GM18867 (cell line): Measurements from ENCODE around the gene SARS1.
"Not testable (repeated sequence)": the region's sequence is repeated elsewhere in the genome, so short reads cannot be mapped to it uniquely, and the experiment has no call there.

Experiments
- ATAC-seq: cut with Tn5 transposase; IDR thresholded peaks from one replicate; pipeline ENCODE4 v1.9.1; 2021; ENCODE audit warnings: mild to moderate bottlenecking, moderate library complexity; ENCODE audit not compliant: unreplicated experiment

Gene SARS1

DNA sequence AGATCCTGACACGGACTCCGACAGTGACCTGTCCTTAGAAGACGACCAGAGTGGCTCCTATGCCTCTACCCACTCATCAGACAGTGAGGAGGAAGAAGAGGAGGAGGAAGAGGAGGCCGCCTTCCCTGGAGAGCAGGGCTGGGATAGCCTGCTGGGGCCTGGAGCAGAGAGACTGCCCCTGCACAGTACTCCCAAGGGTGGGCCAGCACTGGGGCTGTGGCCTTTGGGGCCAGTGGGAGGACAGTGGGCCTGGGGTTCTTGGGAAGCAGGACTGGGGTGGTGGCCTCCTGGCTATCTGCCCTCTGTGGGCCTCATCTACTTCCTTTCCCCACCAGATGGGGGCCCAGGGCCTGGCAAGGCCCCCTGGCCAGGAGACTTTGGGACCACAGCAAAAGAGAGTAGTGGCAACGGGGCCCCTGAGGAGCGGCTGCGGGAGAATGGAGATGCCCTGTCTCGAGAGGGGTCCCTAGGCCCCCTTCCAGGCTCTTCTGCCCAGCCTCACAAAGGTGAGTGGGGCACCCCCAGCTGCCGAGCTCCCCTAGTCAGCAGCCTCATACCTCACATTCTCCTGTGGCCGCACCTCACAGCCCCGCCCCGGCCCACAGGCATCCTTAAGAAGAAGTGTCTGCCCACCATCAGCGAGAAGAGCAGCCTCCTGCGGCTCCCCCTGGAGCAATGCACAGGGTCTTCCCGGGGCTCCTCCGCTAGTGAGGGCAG is 59.3 kb downstream of the SARS1 start:
- ATAC-seq: no peak

DNA sequence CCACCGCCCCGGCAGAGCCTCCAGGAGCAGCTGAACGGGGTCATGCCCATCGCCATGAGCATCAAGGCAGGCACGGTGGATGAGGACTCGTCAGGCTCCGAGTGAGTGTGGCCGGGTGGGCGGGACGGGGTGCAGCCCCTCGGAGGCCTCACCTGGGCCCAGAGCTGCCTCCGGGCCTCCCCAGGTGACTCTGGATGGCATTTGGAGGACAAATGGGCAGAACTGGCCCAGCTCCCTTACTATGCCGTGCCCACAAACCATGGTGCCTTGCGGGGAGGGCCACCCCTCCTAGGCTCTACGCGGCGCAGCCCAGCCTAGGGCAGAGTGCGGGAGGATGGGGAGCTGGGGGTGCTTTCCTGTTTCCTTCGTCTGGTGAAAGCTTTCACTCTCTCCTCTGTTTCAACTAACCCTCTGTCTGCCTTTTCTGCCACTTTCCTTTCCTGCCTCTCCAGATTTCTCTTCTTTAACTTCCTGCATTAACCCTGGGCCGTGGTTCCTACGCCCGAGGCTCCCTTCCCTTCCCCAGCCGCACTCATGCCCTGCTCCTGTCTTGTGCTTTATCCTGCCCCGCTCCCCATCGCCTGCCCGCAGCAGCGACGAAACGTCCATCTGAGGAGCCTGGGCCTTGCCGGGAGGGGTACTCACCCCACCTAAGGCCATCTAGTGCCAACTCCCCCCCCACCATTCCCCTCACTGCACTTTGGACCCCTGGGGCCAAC is 60.0 kb downstream of the SARS1 start:
- no peak for ATAC-seq

DNA sequence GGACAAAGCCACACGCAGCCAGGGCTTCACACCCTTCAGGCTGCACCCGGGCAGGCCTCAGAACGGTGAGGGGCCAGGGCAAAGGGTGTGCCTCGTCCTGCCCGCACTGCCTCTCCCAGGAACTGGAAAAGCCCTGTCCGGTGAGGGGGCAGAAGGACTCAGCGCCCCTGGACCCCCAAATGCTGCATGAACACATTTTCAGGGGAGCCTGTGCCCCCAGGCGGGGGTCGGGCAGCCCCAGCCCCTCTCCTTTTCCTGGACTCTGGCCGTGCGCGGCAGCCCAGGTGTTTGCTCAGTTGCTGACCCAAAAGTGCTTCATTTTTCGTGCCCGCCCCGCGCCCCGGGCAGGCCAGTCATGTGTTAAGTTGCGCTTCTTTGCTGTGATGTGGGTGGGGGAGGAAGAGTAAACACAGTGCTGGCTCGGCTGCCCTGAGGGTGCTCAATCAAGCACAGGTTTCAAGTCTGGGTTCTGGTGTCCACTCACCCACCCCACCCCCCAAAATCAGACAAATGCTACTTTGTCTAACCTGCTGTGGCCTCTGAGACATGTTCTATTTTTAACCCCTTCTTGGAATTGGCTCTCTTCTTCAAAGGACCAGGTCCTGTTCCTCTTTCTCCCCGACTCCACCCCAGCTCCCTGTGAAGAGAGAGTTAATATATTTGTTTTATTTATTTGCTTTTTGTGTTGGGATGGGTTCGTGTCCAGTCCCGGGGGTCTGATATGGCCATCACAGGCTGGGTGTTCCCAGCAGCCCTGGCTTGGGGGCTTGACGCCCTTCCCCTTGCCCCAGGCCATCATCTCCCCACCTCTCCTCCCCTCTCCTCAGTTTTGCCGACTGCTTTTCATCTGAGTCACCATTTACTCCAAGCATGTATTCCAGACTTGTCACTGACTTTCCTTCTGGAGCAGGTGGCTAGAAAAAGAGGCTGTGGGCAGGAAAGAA is 61.1 kb downstream of the SARS1 start:
- ATAC-seq: no peak

DNA sequence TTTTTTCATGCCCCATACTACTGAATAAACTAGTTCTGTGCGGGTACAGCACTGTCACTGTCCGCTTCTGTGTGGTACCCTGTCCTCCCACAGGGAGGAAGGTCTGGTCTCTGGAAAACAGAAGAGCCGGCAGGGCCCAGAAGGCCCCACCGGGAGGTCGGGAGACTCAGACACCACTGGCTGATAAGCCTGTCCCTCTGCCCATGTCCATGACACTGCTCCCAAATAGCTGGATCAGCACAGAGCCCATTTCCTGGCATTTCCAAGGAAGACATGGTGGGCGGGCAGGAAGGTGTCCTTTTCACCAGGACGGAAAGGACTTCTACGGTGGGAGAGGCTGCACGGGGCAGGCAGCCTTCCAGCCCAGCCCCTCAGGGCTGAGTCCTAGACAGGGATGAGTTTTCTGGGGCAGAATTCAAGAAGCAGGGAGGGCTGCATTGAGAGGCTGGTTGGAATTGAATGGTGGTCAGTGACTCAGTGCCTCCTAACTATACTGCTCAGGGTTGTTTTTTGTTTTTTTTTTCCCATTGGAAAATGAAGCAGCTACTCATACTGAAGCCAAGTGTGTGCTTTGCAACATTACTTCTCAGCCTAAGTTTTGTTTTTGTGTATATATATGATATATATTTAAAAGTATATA is 62.1 kb downstream of the SARS1 start:
- ATAC-seq: no peak

DNA sequence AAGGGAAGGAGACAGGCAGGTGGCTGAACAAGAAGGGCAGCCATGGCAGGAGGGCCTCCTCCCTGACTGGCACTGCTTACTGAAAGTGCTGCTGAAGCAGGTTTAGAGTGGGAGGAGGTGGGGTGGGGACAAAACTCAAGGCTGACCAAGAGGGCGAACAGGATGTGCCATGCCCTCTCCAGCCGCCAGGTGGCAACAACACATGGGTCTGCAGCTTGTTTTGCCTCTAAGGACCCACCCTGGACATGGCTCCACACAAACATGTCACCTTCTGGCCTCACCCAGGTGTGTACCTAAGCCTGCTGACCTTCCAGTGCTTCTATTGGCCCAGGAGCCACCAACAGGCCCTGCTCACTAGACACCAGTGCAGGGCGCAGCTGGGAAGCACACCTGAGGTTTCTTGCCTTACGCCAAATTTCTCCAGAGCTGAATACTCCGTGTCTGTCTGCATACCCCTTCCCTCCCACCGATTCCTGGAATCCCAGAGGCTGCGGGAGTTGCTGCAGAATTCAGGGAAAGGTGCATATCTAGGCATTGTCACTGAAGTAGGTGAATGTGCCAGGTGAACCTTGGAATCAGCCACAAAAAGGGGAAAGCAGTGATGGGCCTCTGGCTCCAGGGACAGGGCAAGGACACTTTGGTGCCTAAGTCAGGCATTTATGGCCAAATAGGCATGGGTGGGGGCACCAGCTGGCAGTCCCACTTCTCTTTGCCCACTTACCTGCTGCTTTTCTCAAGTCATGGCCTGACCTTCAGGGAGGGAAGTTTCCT is 63.9 kb downstream of the SARS1 start:
- peak; percentile 85 for ATAC-seq

DNA sequence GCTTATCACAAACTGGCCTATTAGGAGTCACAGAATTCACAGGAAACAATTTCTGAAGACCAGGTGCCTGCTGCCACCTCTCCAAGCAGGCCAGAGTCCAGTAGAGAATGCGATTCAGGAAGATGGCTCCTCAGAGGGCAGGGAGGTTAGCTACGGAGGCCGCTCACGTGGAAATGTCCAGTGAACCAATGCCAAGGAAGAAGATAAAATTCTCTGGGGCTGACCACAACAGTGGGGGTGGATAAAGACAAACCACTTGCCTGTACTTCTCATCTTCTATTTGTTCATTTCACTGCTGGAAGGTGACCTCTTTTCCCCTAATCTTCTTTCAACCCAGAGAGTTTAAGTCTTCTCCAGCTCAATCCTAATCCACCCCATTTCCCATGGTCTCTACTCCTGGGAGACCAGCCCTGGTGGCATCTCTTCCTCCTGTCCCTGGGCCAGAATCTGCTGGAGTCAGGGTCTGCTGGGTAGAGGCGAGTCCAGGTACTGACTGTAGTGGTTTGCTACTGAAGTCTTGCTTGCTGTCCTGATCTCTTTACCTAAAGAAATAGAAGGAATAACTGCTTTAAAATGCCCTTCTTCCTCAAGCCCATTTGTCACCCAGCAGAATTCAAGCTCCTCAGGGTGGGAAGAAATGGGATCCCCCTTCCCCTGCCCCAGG is 66.0 kb downstream of the SARS1 start:
- no peak for ATAC-seq

DNA sequence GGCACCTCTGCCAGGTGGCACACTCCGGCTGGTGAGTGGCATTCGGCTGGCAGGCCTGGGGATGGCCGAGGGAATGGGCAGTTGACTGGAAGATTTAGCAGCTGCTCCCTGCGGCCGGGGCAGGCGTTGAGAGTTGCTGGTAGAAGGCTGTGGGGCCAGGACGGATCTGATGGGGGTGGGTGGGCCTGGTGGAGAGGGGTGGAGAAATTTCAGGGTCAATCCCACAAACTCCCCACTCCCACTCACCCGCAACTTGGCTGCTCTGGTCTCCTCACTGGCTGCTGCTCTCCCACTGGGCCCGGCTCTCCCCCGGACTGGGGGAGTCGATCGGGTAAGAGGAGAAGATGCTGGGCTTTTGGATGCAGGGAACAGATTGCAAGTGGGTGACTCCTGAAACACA is 67.1 kb downstream of the SARS1 start:
- ATAC-seq: no peak

DNA sequence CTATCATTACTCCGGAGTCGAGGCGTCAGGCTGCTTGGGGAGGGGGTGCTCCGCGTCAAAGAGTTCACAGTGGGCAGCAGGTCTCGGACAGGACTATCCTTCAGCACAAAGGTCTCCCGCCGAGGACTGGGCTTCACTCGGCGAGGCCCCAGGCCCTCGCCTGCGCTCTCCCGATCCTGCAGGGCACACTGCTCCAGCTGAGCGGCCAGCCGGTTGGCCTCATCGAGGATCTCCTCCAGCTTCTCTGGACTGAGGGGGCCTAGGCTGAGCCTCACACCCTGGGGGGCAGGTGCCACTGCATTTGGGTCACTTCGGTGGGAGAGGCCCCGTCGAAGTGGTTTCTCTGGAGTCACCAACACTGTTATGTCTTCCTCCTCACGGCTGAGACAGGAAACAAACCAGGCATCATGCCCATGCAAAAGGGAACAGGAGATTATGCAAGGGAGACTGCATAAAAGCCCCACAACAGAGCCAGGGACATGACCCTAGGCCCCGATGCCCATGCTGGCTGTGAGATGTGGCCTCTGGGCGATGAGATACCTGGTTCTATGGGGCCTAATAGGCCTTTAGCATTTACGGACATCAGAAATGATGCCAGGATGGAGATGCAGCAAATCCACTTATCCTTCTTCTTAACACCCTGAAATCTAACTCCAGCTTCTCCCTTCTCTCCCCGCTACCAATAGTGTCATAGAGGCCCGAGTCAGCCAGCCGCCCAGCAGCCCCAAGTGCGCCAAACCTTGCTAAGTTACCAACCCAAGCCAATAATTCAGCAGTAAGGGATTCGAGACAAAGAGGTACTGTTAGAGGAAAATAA is 68.2 kb downstream of the SARS1 start:
- ATAC-seq: no peak

DNA sequence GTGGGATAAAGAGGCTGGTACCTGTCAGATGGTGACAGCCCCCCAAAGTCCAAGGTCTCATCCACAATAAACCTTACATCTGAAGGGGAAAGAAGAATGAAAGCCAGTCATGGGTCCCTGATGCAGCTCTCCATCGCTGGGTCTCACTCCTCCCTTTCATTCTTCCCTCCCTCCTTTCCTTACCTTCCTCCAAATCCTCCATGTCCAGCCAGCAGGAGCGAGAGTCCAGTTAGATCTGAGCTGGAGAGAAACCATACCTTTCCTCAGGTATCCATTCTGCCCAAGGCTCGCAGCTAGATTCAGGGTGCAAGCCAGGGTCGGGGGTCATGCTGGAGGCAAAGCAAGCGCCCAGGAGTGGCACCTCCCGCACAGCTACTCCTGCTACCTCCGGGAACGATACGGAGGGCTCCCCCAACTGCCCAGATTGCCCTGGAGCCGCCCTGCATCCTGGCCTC is 68.8 kb downstream of the SARS1 start:
- no peak for ATAC-seq

DNA sequence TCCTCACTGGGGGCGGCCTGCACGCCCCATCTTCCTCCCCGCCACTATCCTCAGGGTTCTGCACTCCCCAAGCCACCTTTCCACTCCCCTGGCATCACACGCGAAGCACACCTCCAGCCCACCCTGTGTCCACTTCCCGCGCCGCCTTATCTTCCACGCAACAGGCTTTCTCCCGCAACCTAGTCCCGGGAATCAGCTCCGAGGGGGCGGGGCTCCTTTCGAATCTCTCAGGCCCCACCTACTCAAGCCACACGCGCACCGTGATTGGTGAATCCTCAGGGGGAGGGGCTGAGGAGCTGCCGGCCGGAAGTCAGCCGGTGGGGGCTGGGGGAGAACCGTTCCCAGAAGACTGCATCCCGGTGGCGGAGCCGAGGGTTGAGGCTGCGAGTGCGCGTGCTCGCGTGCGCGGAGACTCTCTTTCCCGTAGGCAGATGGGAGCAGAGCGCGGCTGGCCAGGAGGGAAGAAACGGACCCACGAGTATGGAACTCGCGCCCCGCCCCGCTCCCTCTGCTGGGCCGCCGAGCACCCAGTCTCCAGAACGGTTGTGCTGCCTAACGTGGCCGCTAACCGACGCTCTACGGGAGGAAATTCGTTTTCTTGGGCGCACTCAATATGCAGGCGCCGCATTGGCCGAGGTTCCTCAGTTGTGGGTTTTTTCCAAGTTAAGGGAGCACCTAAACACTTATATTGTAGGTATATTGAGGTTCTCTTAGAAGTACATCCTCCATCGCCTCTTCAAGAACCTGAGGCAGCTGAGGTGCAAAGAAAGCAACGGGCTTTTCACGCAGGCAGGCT is 69.4 kb downstream of the SARS1 start, which contains the start of gene PSRC1:
PSRC1 (minus strand) TSS at position 194 of the 796 bp plus-strand sequence.
- ATAC-seq: peak; percentile 96

DNA sequence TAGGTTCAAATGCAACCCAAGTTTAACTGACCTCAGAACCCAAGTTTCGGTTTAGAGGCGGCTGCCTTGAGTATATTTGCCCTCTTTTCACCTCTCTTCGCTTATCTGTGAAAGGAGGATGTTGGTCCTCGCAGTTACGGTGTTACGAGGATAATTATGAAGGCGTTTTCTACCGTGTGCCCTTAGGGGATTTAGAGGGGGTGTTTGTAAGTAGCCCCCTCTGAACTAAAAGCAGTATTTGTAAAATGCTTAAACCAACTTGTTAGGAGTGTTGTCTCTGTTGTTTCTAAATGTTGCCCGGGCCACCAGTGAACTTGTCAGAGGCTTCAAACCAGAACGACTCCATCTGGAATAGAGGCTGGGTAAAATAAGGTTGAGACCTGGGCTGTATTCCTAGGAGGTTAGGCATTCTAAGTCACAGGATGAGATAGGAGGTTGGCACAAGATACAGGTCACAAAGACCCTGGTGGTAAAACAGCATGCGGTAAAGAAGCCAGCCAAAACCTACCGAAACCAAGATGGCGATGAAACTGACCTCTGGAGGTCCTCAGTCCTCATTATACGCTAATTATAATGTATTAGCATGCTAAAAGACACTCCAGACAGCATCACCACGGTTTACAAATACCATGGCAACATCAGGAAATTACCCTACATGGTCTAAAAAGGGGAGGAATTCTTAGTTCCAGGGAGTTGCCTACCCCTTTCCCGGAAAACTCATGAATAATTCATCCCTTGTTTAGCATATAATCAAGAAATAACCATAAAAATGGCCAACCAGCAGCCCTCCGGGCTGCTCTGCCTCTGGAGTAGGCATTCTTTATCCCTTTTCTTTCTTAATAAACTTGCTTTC is 70.3 kb downstream of the SARS1 start:
- no peak for ATAC-seq

DNA sequence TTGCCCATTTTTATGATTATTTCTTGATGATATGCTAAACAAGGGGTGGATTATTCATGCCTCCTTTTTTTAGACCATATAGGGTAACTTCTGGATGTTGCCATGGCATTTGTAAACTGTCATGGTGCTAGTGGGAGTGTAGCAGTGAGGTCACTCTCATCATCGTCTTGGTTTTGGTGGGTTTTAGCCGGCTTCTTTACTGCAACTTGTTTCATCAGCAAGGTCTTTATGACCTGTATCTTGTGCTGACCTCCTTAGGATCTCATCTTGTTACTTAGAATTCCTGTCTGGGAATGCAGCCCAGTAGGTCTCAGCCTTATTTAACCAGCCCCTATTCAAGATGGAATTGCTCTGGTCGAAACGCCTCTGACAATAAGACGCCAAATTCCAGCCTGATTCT is 73.0 kb downstream of the SARS1 start:
- not testable (repeated sequence) for ATAC-seq
